GM19240 (cell line): ENCODE results near the gene NPAS3.

Source experiments
- DNase-seq: peaks from one replicate; pipeline ENCODE4 v3.0.0; 2011; ENCODE audit warnings: low spot score; ENCODE audit not compliant: insufficient read length

NPAS3 gene

DNA sequence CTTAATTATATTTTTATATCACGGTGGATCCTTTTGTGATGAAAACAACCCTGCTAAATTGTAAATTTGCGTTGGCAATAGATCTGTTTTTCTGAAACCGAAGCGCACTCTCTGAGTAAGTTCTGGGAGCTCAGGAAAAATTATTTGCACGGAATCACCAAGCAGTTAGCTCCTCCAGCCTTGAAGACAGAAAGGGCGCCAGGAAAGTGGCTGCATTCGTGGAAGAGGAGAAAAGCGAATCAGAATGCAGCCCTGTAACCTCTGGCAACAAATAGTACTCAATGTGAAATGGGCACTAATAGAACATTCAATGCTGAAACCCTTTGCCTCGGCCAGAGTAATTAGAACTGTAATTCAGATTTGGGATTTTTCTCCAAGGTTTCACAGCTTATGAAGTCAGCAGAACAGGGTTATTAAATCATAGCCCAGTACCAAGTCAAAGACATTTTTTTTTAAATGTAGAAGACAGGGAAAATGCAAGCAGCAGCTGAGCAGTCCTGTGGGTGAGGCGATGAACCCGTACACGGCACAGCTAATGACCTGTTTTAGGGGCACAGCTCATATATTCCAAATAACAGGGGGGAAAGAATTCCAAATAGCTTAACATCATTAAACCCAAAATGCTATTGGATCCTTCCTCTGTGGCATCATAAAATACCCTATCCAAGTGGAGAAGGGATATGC, 760.8 kb downstream of the NPAS3 start:
- DNase-seq = no peak

DNA sequence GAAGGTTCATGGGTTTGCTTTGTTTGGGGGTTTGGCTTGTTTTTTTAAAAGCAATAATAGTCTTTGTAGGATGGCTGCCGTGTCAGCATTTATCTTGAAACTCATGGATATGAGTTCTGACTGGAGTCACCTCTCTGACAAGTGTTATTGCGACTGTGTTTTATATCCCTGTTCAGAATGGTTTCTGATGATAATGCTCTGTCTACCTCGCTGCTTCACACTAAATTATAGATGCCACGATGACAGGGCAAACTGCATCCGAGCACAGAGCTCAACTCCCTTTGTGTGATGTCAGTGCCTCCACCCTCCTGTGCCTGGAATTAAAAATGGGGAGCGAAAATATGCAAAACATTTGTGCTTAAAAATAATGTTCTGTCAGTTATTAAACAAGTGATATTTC, 761.4 kb downstream of the NPAS3 start:
- no peak for DNase-seq

DNA sequence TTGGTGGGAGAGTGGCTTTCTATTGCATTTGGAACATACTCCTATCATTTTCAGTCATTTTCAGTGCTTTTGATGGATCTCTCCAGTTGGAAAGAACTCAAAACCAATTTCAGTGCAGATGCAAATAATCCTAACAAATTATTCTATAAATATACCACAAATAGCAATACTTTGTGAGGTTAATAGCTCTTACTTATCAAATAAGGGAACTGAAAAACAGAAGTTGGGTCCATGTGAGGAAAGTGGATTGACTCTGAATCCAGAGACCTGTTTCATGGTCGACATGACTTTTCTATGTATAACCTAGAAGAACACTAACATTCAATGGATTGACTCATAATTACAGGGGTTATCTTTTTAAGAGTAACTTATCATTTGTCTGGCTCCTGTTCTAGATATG, 763.6 kb downstream of the NPAS3 start:
- DNase-seq = no peak

DNA sequence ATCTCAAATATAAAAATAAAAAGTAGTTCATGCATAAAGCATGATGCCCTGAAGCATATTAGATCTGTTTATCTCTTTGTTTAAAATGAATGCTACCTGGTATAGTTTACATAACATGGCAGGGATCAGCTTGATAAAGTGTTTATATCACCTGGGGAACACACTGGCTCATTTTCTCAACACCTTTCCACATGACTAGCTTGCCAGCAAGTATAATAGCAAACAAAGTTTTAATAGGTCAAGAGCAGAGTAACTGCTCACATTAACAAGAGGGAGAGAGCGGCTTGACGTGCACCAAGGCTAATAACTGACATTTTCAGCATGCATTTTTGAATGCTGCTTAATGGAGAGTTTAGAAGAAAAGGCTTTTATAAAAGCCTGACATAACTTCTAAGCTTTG, 765.8 kb downstream of the NPAS3 start:
- DNase-seq = no peak

DNA sequence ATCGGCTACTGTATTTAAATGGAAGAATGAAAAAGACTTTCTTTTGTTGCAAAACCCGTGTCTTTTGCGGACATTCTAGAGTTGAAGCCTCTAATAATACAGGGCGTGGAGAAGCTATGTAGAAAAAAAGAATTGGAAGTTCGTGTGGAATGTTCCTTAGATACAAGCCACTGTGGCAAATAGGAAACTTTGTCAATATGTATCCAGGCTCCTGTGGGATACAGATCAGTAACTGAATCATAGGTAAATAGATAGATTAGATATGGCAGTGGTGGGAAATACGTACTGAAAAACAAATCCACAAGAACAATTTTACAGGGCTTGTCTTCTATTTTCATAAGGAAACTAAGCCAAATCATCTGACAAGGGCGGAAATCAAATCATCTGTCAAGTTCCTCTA, 766.8 kb downstream of the NPAS3 start:
- DNase-seq = no peak

DNA sequence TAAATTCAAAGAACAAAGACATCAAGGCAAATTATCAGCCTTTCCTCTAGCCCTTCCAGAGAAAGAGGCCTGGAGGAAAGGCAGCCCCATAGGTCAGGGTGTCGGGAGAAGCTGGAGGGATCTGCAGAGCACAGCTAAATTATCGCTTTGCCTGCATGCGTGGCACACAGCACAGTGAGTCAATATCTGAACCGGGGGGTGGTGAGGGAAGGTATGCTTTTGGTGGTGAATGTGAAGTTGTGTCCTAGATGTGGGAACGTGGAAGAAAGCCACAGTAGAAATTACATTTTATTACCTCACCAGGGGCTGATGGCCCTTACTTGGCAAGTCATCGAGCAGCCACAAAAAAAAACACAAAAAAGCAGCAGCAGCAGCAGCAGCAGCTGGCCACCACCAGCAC, 769.0 kb downstream of the NPAS3 start:
- no peak for DNase-seq

DNA sequence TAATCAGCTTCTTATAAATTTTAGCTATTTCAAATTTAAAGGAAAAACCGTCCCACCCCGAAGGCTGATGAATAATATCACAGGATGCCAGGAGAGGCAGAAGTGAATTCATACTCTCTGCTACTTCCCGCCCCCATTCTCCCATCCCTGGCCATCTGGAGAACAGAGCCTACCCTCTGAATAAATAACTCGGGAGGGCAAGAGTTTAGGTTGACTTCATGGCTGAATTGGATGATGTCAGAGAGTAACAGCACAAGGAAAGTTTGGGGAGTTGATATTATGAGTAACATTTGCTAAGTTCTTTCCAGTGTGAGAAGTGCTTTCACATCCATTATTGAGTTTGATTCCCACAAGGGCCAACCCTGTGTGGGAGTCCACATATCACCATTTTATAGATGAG, 770.6 kb downstream of the NPAS3 start:
- no peak for DNase-seq

DNA sequence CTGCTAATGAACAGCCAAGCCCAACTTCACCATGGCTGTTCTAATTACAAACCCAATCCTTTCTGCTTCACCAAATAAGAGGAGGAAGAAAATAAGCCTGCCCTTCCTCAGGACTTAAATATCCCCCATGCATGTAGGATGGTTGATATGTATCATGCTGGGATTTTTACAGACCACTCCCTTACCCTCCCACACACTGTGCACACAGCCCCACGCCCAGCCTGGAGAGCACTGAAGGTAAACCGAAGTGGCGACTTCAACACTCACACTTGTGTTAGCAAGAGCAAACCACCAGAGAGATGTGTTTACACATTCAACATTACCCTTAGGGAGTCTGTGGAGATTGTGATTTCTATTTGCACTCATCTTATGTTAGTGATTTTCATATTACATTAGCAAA, 771.0 kb downstream of the NPAS3 start:
- no peak for DNase-seq

DNA sequence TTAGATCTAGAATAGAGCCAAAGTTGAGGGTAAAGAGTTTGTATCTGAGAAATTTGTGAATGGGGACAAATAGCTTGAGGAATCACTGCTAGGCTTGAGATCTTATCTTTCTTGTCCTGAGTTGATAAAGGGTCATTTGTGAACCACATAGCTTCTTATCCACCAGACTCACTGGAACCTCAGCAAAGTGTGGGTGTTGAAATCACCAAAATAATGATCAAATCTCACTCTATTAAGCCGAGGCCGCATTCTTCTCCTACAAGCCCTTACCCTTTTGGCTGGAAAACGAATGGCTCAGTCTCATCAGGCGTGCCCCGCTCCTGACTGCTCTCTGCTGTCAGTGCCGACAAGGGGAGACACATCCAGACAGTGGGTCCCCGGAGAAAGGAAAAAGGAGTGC, 771.6 kb downstream of the NPAS3 start:
- no peak for DNase-seq

DNA sequence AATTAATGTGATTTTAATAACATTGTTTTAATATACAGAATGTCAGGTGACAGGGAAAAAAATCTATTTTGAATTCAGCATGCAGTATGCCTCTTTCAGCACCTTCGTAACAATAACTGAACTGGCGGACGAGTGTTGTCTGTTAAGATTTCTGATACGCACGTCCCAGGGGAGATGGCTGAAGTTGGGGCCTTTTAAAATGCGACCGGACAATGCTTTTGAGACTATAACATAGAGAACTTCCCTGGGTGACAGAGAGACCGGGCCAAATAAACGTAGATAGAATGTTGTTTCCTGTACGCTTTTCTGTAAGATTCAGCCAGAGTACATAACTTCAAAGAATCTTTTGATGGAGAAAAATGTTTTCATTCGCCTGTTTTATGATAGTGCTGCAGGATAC, 772.5 kb downstream of the NPAS3 start:
- DNase-seq = no peak

DNA sequence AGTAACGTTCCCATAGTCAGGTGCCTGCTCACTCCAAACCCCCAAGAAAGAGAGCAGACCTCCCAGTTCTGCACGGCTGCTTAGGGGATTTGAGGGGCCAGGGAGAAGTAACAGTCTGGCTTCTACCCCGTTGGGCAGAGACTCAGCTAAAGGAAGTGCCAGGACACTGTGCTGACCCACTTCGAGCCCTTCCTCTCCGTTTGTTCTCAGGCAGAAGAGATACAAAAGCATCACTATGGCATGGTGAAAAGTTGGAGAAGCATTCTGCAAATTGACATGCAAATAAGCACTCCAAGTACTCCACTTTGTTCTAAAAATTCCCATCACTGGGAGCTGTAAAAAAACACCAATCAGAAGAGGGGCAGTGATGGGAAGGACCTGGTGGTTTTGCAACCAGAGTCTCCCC, 773.1 kb downstream of the NPAS3 start:
- no peak for DNase-seq

DNA sequence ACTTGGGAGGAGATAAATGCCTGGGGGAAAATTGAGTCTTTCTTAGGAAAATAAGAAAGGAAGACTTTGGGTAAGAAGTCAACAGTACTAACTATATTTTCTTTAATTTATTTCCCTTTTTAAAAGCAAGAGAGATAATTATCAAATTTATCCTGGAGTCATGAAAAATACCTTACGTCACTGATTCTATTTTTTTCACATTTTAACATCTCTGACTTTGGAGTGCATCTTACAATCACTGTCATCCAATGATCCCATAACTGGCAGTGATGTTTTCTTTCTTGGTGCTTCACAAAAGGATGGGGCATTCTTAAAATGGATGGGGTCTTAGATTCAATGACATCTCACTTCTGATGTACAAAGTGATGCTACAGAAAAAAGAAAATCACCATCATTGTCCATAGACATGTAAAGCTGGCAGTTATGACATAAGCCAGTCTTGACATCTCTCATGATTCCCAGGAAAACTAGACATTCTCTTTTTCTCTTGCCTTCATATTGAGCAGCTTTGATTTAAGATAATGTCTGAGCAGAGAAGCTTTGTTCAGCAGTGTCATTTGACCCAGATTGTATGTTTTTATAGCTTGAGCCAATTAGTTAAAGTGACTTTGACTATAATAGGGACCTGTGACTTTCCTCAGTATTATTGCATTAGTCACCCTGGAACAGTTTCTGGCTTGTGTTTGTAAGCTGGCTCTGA, 776.0 kb downstream of the NPAS3 start:
- DNase-seq = no peak

DNA sequence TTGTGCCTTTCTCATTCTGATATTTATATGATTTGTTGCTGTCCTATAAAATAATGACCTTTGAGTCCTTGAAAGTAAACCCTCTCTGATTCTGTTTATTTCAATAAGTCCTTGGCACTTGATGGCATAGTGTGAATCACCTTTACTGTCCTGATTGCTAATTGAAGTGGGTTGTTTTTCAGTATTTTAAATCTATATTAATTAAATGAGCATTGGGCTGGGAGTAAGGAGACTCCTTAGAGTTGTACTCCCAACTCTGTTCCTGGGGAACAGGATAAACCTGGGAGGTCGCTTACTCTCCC, 776.5 kb downstream of the NPAS3 start:
- DNase-seq = no peak

DNA sequence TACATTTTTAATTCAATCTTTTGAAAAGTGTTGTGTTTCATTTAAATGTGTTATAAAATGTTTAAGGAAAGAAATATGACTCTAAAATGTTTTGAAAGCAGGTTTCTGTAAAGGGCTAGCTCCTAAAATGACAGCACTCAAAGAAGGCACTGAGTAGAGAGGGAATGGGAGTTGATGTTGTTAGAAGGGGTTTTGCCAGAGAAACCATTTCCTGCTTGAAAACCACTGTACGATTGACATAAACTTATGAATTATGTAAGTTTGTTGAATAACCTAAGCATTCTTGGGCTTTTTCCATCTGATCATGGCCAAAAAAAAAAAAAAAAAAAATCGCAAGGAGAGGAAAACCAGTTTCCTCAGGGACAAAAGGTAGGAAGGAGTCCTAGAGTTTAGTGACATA, 778.2 kb downstream of the NPAS3 start:
- DNase-seq = no peak

DNA sequence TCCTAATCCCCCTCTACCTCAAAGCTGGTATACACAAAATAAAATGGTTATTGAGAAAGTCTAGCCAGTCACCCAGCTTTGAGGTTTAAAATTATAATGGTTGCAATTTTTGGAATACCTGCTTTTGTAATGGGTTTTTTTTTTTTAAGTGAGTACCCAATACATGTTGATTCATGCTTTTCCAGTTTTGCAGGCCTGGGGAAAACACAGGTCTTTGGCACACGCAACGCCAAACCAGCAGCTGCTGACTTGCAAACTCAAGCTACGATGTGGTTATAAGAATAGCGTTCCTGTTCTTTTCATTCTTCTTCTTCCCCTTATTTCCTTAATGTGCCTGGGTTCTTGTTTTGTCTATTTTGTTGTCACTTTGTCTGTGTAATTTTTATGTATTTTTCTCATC, 779.2 kb downstream of the NPAS3 start:
- DNase-seq = no peak

DNA sequence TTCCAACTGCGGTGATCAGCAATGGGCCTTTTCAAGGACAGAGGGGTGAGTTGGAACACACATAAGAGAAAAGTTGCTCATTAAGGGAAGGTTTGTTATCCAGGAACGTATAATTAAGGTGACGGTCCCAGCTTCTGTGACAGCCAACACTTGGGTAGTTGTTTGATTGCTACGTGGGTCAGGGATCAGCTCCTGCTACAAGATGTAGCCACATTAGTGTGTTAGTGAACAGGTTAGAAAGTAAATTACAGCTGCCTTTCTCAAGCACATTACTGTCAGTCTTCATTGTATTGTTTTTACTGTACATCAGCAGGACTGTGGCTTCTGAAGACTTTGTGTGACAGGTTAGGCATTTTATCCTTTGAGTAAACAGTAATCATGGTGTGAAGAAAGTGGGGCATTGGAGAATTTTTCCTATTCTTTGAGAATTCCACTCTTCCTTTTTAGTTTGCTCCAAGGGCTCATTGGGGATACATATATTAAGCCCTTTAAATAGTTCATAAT, 781.7 kb downstream of the NPAS3 start:
- DNase-seq = no peak

DNA sequence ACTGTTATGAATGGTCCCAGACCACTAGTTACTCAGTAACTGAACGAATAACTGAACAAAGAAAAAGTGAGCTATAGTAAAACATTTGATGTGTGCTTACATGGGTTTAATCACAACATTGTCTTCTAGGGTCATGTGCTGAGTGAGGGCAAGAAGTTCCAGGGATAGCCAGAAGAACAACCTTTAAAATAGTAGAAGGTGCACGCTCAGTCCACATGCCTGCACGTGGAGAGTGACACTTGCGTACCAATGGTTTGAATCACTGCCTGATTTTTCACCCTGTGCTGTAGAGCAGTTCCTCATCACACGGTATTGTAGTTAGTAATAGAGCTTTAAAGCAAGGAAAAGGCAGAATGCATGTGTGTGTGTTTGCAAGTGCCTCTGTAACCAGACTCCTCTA, 788.0 kb downstream of the NPAS3 start:
- DNase-seq = no peak

DNA sequence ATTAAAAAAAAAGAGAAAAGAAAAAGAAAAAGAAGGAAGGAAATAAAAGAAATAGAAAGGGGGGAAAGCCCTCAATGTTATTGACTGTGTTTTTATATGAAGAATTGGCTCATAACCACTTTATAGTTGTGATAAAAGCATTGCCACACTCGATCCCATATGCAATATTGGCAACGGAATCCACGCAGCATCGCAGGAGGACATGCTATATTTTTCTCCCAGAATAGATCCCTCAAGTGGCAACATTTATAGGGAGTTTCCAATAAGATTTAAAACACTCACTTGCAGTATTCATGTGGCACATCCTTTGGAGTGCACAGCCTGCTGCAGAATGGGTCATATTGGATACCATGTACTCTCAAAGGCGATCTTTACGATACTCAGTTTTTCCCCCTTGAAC, 788.9 kb downstream of the NPAS3 start:
- no peak for DNase-seq

DNA sequence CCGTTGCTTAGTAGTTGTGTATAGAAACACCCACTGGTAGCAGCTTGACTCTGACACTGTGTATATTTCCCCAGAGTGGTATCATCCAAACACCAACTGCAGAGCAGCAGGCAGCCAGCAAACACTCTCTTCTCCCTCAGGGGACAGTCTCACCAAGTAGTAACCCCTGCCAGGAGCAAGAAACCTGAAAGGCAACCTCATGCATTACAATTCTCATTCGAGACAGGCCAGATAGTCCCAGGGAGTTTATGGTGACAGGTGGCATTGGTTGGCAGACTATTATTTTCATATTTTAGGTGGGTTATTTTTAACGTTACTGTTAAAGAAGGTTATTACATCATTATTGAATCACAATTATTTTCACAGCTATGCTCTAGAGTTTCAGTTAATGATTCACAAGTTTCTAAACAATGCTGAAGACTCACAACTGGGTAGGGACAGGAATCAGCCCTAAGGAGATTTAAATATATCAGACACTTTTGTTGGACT, 789.4 kb downstream of the NPAS3 start:
- DNase-seq = no peak

DNA sequence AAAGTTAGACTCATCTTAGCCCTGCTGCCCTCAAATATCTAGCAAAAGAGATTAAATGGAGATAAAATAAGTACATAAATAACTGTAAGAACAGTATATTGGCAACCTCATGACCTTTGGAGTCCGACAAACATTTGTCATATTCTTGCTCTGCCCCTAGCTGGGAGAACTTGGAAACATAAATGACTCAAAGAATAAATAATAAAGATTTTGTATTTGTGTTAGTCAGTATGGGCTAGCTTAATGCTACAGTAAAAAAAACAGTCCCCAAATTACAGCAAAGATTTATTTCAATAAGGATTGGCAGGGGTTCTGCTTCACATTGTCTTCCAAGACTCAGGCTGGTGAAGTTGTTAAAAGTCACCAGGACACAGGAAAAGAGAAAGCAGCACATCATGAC, 791.5 kb downstream of the NPAS3 start:
- DNase-seq = no peak

DNA sequence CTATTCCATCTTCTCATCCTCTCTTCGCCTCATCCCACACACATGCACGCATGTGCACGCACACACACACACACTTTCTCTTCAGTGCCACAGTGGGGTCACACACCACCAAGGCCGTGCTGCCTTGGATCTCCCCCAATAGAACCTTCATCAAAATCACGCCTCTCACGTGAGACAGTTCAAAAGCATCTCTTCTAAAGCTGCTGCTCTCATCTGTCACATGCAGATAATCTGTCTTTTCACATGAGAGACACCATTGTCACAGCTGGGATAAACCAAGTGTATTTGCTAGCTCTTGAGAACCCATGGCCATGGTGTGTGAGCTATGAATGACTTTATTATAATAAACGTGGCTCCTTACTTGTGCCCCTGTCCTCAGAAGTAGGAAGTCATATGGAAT, 793.5 kb downstream of the NPAS3 start:
- no peak for DNase-seq

DNA sequence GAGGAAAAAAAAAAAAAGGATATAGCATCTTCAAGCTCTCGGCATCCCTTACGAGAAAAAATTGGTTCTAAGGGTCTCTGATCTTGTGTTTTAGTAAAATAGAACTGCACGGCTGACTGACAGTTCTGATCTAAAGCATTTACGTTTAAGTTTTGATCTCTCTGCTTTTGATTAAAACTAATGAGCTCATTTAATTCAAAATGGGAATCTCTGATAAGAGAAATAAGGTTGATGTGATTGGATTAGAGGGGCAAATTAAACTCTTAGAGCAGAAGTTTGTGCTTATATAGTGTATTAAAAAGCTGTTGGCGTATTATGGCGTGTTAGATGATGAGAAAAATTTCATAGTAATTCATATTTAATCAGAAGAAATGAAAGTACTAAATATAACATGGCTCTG, 794.6 kb downstream of the NPAS3 start:
- DNase-seq = no peak

DNA sequence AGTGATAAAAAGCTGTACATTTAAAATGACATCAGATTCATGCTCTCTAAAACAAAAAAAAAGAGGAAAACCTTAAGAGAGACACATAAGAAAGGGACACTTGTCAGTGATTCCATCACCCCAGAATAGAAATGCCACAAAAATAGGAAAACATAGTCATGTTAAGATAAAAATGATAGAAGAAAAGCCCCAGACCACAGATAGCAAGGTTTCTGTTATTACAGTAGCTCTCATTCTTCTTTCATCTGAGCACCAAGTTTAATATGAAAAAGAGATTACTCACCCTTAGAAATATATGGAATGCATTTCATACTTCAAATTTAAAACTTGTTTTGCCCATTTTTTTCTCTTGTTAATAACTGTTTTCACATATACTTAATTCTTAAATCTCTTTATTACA, 795.0 kb downstream of the NPAS3 start:
- no peak for DNase-seq
